Measurements from ENCODE around the gene CD180.

GRCh38 chr5:67156976-67157583 is 39.5 kb downstream of the CD180 start:
- TF ChIP-seq CTCF (IDR thresholded peaks at IDR 0.05; ENCODE audit: extremely low read depth in 1 of 2, insufficient read depth in 1 of 2, low read depth in 1 of 2, low read length in 2 of 2) (peak; percentile 65 to 71), POLR2A (IDR thresholded peaks at IDR 0.05; ENCODE audit: low read depth, low read length) (no peak), JUN (IDR thresholded peaks at IDR 0.05; ENCODE audit: borderline replicate concordance, insufficient read depth, insufficient read length, low read depth) (no peak), POLR2AphosphoS5 (IDR thresholded peaks at IDR 0.05; ENCODE audit: insufficient read depth, low read depth, low read length) (no peak), EZH2 (IDR thresholded peaks at IDR 0.05; ENCODE audit: borderline replicate concordance, low read depth, low read length, severe bottlenecking) (no peak), MAX (IDR thresholded peaks at IDR 0.05; ENCODE audit: insufficient read depth, insufficient read length) (no peak), MYC (IDR thresholded peaks at IDR 0.05; ENCODE audit: low read depth, low read length) (no peak), FOS (IDR thresholded peaks at IDR 0.05; ENCODE audit: borderline replicate concordance, insufficient read depth, low read length) (no peak)
